ENCODE results near the gene FGA.

- TF ChIP-seq EZH2phosphoT487 (IDR thresholded peaks at IDR 0.05; ENCODE audit: borderline replicate concordance, low read length) (no peak), EZH2 (IDR thresholded peaks at IDR 0.05; ENCODE audit: low read length, unreplicated experiment) (no peak)
- TF ChIP-seq, protein P1, sequence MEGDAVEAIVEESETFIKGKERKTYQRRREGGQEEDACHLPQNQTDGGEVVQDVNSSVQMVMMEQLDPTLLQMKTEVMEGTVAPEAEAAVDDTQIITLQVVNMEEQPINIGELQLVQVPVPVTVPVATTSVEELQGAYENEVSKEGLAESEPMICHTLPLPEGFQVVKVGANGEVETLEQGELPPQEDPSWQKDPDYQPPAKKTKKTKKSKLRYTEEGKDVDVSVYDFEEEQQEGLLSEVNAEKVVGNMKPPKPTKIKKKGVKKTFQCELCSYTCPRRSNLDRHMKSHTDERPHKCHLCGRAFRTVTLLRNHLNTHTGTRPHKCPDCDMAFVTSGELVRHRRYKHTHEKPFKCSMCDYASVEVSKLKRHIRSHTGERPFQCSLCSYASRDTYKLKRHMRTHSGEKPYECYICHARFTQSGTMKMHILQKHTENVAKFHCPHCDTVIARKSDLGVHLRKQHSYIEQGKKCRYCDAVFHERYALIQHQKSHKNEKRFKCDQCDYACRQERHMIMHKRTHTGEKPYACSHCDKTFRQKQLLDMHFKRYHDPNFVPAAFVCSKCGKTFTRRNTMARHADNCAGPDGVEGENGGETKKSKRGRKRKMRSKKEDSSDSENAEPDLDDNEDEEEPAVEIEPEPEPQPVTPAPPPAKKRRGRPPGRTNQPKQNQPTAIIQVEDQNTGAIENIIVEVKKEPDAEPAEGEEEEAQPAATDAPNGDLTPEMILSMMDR (conservative IDR thresholded peaks at IDR 0.05; ENCODE audit: low read depth, low read length), result peak; percentile 75
Measured at GRCh38 chr4:154622598-154622997, 32.1 kb upstream of the FGA start.

All from PC-3 (cell line).